ENCODE results near the gene TREH. TPM values are rescaled to one million over a fixed set of nuclear protein-coding genes. Genes with fewer than 3 reads are reported as not detected.

The TREH gene
- total and polyA plus RNA-seq, 12 donors: 0.11 to 4.8 (median 0.83) TPM; not detected in 9

GRCh38 chr11:118651820-118652219 is 27.6 kb downstream of the TREH start:
- H3K9me3 ChIP-seq: no peaks in the 10 kb centered on the region
- no peak for ATAC-seq
- TF ChIP-seq CTCF (IDR thresholded peaks at IDR 0.05): no peak
- intact Hi-C loops (cut with DNase I): loop anchor here in 1 of 10 donors (10.0 kb wide), 1 partner anchor 57 kb away; no protein-coding TSS in a partner anchor
- WGBS, 2 donors: 88 to 94% methylated on average over 3 of the region's 3 CpGs
- no peak for DNase-seq
- H3K27me3 ChIP-seq: no peaks in the 10 kb centered on the region
- H3K4me3 ChIP-seq: no peak overlapping the region
- H3K4me1 ChIP-seq: peaks cover 0 to 7% (median 0%) of the 10 kb centered on the region in 9 donors
- H3K36me3 ChIP-seq: peaks cover 6 to 100% (median 89%) of the 10 kb centered on the region in 9 donors
- no peak overlapping the region for H3K27ac ChIP-seq

DNA sequence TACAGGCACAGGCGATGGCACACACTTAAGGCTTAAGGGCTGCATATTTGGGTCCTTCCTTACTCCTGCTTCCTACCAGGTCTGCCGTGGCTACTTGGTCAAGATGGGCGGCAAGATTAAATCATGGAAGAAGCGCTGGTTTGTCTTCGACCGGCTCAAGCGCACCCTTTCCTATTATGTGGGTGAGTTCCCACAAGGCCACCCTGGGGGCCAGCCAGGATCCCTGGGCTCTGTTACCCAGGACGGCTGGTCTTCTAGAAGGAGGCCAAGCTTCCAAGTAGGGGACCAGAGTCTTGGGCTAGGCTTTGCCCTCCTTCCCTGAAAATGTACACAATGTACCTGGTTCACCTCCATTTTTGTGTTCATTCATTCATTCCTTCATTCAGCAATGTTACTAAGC is 29.1 kb downstream of the TREH start:
- no peak for ATAC-seq
- intact Hi-C loops (cut with DNase I): loop anchor here in 1 of 10 donors (10.0 kb wide), 1 partner anchor 56 kb away; no protein-coding TSS in a partner anchor

GRCh38 chr11:118649941-118650340 is 29.5 kb downstream of the TREH start:
- WGBS, 2 donors: 89 to 92% methylated on average over 10 of the region's 10 CpGs
- Histone ChIP-seq H3K27me3 (no peaks in the 10 kb centered on the region), H3K4me3 (no peak overlapping the region), H3K27ac (no peak overlapping the region), H3K4me1 (peaks cover 0 to 14% (median 0%) of the 10 kb centered on the region in 9 donors), H3K36me3 (peaks cover 11 to 100% (median 88%) of the 10 kb centered on the region in 9 donors), H3K9me3 (no peaks in the 10 kb centered on the region)
- DNase-seq (no peak), ATAC-seq (no peak)
- no peak for TF ChIP-seq CTCF (IDR thresholded peaks at IDR 0.05)
- intact Hi-C loops (cut with DNase I): loop anchor here in 1 of 10 donors (10.0 kb wide), 1 partner anchor 55 kb away; no protein-coding TSS in a partner anchor

More for the DNA sequence above, 29.1 kb downstream of the TREH start:
- H3K36me3 ChIP-seq: peaks cover 8 to 100% (median 88%) of the 10 kb centered on the region in 9 donors
- H3K27me3 ChIP-seq: no peaks in the 10 kb centered on the region
- TF ChIP-seq CTCF (IDR thresholded peaks at IDR 0.05): no peak
- H3K9me3 ChIP-seq: no peaks in the 10 kb centered on the region
- peaks cover 0 to 12% (median 0%) of the 10 kb centered on the region in 9 donors for H3K4me1 ChIP-seq
- DNase-seq: no peak
- no peak overlapping the region for H3K4me3 ChIP-seq
- WGBS, 2 donors: 93 to 94% methylated on average over 8 of the region's 8 CpGs
- no peak overlapping the region for H3K27ac ChIP-seq

DNA sequence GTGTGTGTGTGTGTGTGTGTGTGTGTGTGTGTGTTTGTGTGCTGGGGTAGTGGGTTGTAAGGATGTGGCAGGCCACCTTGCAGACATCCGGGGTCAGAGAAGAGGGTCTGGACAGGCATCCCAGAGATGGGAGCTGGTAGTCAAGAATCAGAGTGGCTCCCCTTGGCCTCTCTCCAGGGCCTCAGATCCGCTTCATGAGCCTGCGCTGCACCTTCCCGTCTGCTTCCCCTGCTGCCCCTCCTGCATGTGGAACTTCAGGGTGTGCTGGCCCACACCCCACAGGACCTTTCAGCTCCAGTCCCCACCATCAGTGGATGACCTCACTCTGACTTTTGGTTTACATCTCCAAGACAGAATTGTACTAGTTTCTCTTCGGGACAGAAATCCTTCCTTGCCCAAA is 31.2 kb downstream of the TREH start:
- no peak for TF ChIP-seq CTCF (IDR thresholded peaks at IDR 0.05)
- 70 to 79% methylated on average over 5 of the region's 5 CpGs for WGBS, 2 donors
- peaks cover 18 to 100% (median 96%) of the 10 kb centered on the region in 9 donors for H3K36me3 ChIP-seq

More for the DNA sequence above, 31.2 kb downstream of the TREH start:
- ATAC-seq (no peak), DNase-seq (no peak)
- intact Hi-C loops (cut with DNase I): no loop called here
- H3K9me3 ChIP-seq: no peaks in the 10 kb centered on the region
- no peaks in the 10 kb centered on the region for H3K27me3 ChIP-seq
- H3K27ac ChIP-seq: no peak overlapping the region
- H3K4me3 ChIP-seq: no peak overlapping the region
- peaks cover 0 to 23% (median 7%) of the 10 kb centered on the region in 9 donors for H3K4me1 ChIP-seq
